Measurements from ENCODE around the gene RPL15. TPM values are rescaled to one million over a fixed set of nuclear protein-coding genes. Genes with fewer than 3 reads are reported as not detected.
"Not testable (repeated sequence)": the region's sequence is repeated elsewhere in the genome, so short reads cannot be mapped to it uniquely, and the experiment has no call there.

The RPL15 gene
- total RNA-seq, 4 donors from 2014 or later = 1,370 to 1,628 (median 1,557) TPM

DNA sequence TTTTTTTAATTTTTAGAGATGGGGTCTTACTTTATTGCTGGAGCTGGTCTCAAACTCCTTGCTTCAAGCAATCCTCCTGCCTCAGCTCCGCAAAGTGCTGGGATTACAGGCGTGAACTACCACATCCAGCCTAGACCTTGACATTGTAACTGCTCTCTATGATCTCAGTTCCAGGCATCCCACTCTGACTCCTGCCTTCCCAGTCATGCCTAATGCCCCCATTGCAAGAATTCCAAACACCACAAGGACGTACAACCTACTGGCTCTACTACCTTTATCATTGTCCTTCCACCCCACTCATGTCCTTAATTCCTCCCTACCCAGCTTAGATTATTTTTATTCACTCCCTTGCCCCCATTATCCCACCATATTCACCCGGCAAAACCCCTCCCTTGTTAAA lies 21.8 kb upstream of the RPL15 start:
- no peaks in the 10 kb centered on the region for H3K9me3 ChIP-seq
- H3K4me1 ChIP-seq = peaks cover 0 to 2% of the 10 kb centered on the region in 2 donors
- in situ Hi-C loops (cut with MboI; ENCODE audit: low sequenced_read_pairs in 4 of 4) (loop anchor here in 2 of 4 donors (25.0 kb wide), 2 partner anchors 342 to 792 kb away; no protein-coding TSS in a partner anchor), intact Hi-C loops (cut with DNase I; ENCODE audit: low total_unique reads) (no loop called here)
- no peaks in the 10 kb centered on the region for H3K27me3 ChIP-seq
- no peak overlapping the region for H3K4me3 ChIP-seq
- H3K36me3 ChIP-seq = peaks cover 0 to 23% of the 10 kb centered on the region in 2 donors
- H3K27ac ChIP-seq = no peak overlapping the region
- ATAC-seq (no peak), DNase-seq (no peak)
- TF ChIP-seq CTCF (IDR thresholded peaks at IDR 0.05 in 4 of 5, conservative IDR thresholded peaks at IDR 0.05 in 1 of 5) = no peak
- no peak for TF ChIP-seq POLR2A (IDR thresholded peaks at IDR 0.05)

DNA sequence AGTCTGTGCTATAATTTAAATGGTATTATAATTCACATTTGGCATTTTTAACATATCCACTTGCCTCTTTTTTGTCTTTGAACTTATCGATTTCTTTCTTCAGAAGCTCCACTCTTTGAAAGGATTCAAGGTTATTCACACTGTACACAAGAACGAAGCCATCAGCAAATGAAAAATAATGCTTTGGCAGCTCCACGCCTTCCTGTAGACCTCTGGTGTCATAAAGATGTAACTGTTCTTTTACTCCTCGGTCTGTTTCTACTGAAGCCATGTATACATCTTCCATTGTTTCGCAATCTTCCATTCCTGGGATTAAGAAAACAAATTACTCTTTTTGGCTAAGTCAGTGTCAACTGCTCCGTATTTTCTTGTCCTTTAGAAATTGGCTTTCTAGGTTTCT lies 16.2 kb upstream of the RPL15 start:
- TF ChIP-seq POLR2A (IDR thresholded peaks at IDR 0.05) (no peak), CTCF (IDR thresholded peaks at IDR 0.05 in 4 of 5, conservative IDR thresholded peaks at IDR 0.05 in 1 of 5) (no peak)
- Histone ChIP-seq H3K36me3 (peaks cover 0 to 22% of the 10 kb centered on the region in 2 donors), H3K4me1 (no peaks in the 10 kb centered on the region), H3K27ac (no peak overlapping the region), H3K27me3 (no peaks in the 10 kb centered on the region), H3K4me3 (no peak overlapping the region), H3K9me3 (no peaks in the 10 kb centered on the region)
- no peak for DNase-seq
- in situ Hi-C loops (cut with MboI; ENCODE audit: low sequenced_read_pairs in 4 of 4) = no loop called here
- no peak for ATAC-seq
- intact Hi-C loops (cut with DNase I; ENCODE audit: low total_unique reads) = no loop called here

- intact Hi-C loops (cut with DNase I; ENCODE audit: low total_unique reads) = no loop called here
- ATAC-seq (no peak), DNase-seq (no peak)
- no peaks in the 10 kb centered on the region for H3K27me3 ChIP-seq
- in situ Hi-C loops (cut with MboI; ENCODE audit: low sequenced_read_pairs in 4 of 4) = no loop called here
- H3K4me3 ChIP-seq = no peak overlapping the region
- H3K4me1 ChIP-seq = no peaks in the 10 kb centered on the region
- H3K9me3 ChIP-seq = no peaks in the 10 kb centered on the region
- peaks cover 0 to 19% of the 10 kb centered on the region in 2 donors for H3K36me3 ChIP-seq
- H3K27ac ChIP-seq = no peak overlapping the region
- no peak for TF ChIP-seq CTCF (IDR thresholded peaks at IDR 0.05 in 4 of 5, conservative IDR thresholded peaks at IDR 0.05 in 1 of 5)
Measured at GRCh38 chr3:23904545-23904944, 12.4 kb upstream of the RPL15 start.

GRCh38 chr3:23909341-23909740 lies 7.6 kb upstream of the RPL15 start:
- Histone ChIP-seq H3K27me3 (no peaks in the 10 kb centered on the region), H3K36me3 (peaks cover 0 to 17% of the 10 kb centered on the region in 2 donors), H3K9me3 (no peaks in the 10 kb centered on the region), H3K4me3 (no peak overlapping the region), H3K27ac (no peak overlapping the region), H3K4me1 (peaks cover under 1 to 8% of the 10 kb centered on the region in 2 donors)
- in situ Hi-C loops (cut with MboI; ENCODE audit: low sequenced_read_pairs in 4 of 4) (no loop called here), intact Hi-C loops (cut with DNase I; ENCODE audit: low total_unique reads) (no loop called here)
- TF ChIP-seq POLR2A (IDR thresholded peaks at IDR 0.05) = no peak
- TF ChIP-seq CTCF (IDR thresholded peaks at IDR 0.05 in 4 of 5, conservative IDR thresholded peaks at IDR 0.05 in 1 of 5) = no peak
- no peak for DNase-seq
- no peak for ATAC-seq

GRCh38 chr3:23911397-23911796 lies 5.5 kb upstream of the RPL15 start:
- DNase-seq (no peak), ATAC-seq (no peak)
- Histone ChIP-seq H3K9me3 (no peaks in the 10 kb centered on the region), H3K4me1 (peaks cover 18 to 23% of the 10 kb centered on the region in 2 donors), H3K36me3 (peaks cover 0 to 17% of the 10 kb centered on the region in 2 donors), H3K4me3 (no peak overlapping the region), H3K27me3 (no peaks in the 10 kb centered on the region), H3K27ac (no peak overlapping the region)
- intact Hi-C loops (cut with DNase I; ENCODE audit: low total_unique reads) (no loop called here), in situ Hi-C loops (cut with MboI; ENCODE audit: low sequenced_read_pairs in 4 of 4) (no loop called here)
- TF ChIP-seq POLR2A (IDR thresholded peaks at IDR 0.05) (no peak), CTCF (IDR thresholded peaks at IDR 0.05 in 4 of 5, conservative IDR thresholded peaks at IDR 0.05 in 1 of 5) (no peak)

DNA sequence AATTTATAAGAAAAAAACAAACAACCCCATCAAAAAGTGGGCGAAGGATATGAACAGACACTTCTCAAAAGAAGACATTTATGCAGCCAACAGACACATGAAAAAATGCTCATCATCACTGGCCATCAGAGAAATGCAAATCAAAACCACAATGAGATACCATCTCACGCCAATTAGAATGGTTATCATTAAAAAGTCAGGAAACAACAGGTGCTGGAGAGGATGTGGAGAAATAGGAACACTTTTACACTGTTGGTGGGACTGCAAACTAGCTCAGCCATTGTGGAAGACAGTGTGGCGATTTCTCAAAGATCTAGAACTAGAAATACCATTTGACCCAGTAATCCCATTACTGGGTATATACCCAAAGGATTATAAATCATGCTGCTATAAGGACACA lies 4.6 kb upstream of the RPL15 start:
- H3K4me3 ChIP-seq; H3K27me3 ChIP-seq; in situ Hi-C loops (cut with MboI; ENCODE audit: low sequenced_read_pairs in 4 of 4); H3K27ac ChIP-seq; DNase-seq; H3K9me3 ChIP-seq; ATAC-seq; intact Hi-C loops (cut with DNase I; ENCODE audit: low total_unique reads): not testable (repeated sequence)
- H3K4me1 ChIP-seq = peaks cover 18 to 23% of the 10 kb centered on the region in 2 donors
- H3K36me3 ChIP-seq = peaks cover 0 to 15% of the 10 kb centered on the region in 2 donors
